Loucy (cell line): ENCODE data around the gene FOXO4.

Source experiments
- CTCF ChIP-seq: fragments of 200-600 bp; sonication (generic); conservative IDR thresholded peaks from 2 replicates; pipeline ENCODE4 v1.5.1; 2014; ENCODE audit warnings: mild to moderate bottlenecking, antibody characterized with exemption, low read length
- EZH2phosphoT487 ChIP-seq: fragments of 200-600 bp; IDR thresholded peaks from 2 replicates; pipeline ENCODE4 v1.6.1; 2018; ENCODE audit warnings: antibody characterized with exemption, mild to moderate bottlenecking, moderate library complexity, borderline replicate concordance

GRCh38 chrX:71100581-71101505, 5.2 kb downstream of the FOXO4 start:
- no peak for TF ChIP-seq EZH2phosphoT487
- TF ChIP-seq CTCF: peak; percentile 44
